NCI-H2171 (cell line): Measurements from ENCODE around the gene SLX4IP.
"Not testable (repeated sequence)": the region's sequence is repeated elsewhere in the genome, so short reads cannot be mapped to it uniquely, and the experiment has no call there.

Experiments
- DNase-seq: peaks from one replicate; lab custom pipeline; 2025; lab: John Stamatoyannopoulos, UW

SLX4IP gene

GRCh38 chr20:10603971-10604864 lies 169.1 kb downstream of the SLX4IP start:
- no peak for DNase-seq

- no peak for DNase-seq
Measured at GRCh38 chr20:10604865-10605440, 169.8 kb downstream of the SLX4IP start.

DNA sequence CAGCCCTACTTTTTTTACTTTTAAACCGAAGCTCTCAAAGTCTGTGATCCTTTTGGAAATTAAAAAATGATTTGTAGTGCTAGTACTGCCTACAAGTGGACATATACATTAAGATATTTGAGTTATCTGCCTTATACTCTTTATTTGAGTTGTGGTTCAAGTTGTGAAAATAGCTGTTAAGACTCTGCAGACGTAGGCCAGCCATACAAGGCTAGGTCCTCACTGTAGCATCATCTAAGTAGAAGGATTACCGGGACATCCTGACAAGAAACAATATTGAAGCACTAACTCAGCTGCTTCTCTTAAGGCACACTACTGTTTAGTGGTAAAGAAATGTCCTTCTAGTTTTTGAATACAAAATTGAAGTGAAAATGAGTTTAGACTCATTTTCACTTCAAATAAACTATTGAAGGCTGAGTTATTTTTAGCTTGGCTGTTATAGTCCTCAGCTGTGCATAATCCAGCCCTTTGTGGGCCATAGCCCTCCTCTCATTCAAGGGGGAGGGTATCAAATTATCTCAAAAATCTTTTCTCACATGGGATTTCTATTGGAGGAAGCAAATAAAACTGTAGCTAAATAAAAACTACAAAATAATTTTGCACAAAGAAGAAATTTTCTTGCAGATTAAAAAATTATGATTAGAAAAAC lies 170.6 kb downstream of the SLX4IP start:
- DNase-seq: no peak

DNA sequence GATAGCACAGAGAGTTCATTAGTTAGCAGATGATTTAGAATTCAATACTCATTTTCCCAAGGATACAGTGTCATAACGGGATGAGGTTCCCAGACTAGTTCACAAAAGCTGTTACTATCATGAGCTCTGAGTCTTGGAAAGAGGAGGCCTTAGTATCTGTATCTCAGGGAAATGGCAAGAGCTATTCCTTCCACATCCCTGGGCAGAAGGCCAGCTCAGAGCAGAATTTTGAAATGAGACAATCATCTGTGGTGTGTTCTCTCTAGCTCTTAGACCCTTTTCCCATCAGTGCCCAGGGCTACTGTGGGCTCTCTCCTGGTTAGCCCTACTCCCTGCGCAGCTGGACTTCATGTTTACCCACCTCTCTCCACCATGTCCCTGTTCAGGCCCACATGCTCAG lies 174.2 kb downstream of the SLX4IP start:
- DNase-seq: no peak

DNA sequence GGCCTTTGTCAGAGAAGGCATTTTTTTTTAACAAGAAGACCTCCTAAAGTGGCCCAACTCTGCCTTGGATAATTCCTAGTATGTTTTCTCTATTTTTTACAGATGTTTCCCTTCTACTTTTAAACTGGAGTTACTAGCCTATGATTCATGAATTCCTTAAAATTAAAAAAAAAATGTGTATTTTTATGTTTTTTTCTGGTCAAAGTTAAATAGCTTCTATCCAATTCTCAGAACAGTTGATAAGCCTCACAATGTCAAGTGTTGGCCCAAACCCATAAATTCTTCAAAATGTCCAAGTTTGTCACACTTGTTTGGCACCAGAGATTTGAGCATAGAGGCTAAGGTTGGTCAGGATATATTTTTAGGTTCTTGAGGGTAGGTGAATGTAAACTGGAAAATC lies 174.7 kb downstream of the SLX4IP start:
- no peak for DNase-seq

DNA sequence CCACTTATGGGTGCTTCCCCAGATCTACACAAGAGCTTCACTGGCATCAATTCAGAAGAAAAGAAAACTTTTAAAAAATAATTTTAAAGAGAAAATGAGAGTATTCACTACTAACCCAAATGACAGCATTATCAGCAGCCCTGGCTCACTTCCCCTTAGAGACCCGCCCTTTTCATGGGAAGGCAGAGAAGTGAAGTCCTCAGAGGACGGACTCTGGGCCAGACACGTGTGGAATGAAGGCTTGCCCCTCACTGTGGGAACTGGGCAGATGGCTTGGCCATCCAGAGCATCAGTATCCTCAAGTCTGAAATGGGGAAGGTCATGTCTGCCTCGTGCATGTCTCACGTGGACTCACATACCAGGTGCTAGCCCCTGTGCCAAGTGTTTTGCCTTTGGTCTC lies 175.1 kb downstream of the SLX4IP start:
- no peak for DNase-seq

DNA sequence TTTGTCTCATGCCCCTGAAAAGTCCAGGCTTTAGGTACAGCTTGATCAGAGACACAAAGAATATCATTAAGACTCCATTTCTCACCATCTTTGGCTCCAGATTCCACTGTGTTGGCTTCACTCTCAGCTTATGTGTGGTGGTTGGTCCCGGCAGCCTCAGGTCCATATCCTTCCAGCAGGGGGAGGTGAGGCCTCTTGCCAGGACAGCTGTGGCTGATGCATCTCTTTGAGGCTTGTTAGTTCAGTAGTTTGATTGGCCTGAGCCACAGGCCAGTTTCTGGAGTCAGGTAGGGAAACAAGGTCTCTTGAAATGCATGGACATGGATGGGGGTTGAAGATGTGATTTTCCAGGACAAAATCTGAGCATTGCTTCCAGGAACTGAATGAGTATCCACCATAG lies 176.3 kb downstream of the SLX4IP start:
- no peak for DNase-seq

DNA sequence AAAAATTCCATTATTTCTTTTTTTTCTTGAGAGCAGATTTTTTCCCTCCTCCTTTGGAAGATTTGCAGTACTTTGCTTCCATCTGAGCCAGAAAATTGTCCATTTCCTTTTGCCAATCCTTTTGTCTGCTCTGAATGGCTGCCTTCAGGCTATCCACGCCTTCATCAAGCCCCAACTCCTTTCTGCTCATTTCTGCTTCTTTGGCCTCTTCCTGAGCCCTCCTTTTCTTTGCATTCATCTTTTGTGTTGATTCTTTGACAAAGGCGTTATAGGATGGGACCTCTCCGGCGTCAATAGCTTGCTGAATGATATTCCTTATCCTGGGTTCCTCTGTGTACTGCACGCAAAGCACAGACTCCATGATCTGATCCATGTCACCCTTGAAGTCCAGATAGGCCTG lies 178.3 kb downstream of the SLX4IP start:
- not testable (repeated sequence) for DNase-seq

DNA sequence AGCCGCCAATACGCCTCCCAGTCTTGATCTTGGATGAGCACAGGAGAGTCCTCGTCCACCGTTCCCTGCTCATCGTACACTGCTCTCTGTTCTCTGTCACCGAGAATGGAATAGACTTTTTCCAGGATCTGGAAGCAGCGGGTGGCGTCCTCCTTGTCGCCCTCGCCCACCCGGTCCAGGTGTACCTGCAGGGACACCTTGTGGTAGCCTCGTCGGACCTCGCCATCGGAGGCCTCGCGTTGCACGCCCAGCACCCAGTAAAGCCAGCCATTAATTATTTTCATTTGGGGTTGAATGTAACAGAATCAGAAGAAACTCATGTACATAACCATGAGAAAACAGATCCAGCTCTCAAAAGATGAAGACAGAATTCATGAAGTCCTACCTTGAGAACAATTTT lies 178.8 kb downstream of the SLX4IP start:
- no peak for DNase-seq

GRCh38 chr20:10616212-10616611 lies 181.1 kb downstream of the SLX4IP start:
- DNase-seq: no peak

DNA sequence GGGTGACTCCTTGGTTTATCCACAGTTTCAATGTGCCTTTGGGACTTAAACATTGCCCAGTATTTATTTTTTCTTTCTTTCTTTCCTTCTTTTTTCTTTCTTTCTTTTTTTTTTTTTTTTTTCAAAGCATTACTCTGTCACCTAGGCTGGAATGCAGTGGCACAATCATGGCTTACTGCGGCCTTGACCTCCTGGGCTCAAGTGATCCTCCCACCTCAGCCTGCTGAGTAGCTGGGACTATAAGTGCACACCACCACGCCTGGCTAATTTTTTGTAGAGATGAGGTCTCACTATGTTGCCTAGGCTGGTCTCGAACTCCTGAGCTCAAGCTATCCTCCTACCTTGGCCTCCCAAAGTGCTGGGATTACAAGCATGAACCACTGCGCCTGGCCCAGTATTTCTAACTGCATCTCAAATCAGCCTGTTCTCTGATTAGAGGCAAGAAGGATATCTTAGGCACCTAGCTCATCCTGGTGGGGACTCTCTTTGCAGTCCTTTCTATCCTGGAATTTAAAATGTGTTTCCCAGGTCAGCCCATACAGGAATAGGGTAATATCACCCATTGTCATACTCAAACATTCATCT lies 182.5 kb downstream of the SLX4IP start:
- DNase-seq: not testable (repeated sequence)

DNA sequence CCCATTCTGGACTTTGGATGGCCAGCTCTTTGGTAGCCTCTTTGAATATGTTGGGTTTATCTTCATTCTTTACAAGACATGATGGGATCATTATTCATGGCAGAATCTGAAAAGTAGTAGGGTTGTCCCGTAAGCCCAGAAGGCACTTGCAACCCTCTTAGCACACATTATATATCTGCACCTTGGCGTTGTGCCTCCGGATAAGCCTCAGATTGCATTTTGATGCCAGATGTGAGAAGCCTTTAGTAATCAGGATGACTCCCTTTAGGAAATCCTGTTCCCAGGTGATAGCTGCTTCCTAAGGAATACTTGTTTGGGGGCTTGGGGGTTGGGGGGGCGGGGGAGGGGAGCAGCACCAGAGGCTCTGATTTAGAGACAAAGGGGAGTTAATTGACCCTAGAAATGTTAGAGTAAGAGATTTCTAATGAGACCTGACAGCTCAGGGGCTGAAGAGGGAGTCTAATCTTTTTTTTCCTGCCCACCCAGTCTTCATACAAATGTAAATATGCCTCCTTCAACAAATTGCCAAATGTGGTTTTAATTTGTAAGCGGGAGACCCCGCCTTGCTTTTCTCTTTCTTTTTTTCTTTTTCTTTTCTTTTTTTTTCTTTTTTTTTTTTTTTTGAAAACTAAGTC lies 183.6 kb downstream of the SLX4IP start:
- no peak for DNase-seq

DNA sequence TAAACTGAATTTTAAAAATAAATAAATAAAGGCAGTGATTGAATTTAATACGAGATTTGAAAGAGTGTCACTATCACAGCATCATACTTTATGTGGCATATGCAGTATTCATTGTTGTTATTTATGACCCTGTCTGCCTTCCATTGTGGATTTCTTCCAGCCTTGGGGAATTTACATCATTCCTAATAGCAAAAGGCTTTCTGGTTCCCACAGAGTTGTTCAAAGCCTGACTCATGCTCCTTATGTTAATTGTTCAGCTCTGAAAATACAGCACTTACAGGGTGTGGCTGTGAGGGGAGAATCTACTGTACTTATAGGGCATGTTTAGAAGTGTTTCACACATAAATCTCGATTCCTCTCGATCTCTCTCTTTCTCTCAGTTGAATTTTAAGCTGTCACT lies 184.3 kb downstream of the SLX4IP start:
- no peak for DNase-seq

DNA sequence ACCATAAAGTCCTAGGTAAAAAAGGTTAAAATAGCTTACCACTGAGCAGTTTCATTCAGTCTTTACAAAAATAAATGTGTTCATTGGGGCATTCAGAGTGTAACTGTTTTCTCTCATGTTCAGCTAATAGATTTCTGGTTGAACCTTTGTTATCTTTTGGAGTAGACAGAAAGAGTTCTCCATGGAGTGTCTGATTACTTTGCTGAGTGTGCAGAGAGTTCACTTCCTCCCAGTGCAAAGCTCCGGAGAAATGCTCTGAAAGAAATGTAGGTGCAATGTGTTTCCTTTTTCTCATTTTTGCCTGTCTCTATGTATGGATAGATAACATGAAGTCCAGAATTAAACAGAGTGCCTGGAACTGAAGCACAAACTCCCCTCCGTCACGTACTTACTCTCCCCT lies 186.0 kb downstream of the SLX4IP start:
- no peak for DNase-seq

- DNase-seq: no peak
Measured at GRCh38 chr20:10622657-10623418, 187.7 kb downstream of the SLX4IP start.

- no peak for DNase-seq
Measured at GRCh38 chr20:10625641-10626040, 190.5 kb downstream of the SLX4IP start.

DNA sequence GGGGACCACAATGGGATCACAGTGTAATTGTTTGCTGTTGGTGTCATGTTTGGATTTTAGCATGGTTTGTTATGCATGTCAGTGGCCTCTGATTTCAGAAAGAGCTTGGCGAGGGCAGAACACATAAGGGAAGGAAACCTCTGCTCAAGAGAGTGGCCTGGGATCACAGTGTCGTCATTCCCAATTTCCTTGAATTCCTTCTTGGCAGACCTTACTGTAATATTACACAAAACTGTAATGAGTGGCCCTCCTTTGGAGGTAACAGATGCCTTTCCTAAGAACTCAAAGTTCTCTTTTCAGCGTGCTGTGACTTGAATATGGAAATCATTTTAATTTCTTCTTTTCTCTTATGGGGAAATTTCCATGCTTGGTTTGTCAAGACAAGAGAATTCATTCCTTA lies 191.8 kb downstream of the SLX4IP start:
- DNase-seq: no peak

DNA sequence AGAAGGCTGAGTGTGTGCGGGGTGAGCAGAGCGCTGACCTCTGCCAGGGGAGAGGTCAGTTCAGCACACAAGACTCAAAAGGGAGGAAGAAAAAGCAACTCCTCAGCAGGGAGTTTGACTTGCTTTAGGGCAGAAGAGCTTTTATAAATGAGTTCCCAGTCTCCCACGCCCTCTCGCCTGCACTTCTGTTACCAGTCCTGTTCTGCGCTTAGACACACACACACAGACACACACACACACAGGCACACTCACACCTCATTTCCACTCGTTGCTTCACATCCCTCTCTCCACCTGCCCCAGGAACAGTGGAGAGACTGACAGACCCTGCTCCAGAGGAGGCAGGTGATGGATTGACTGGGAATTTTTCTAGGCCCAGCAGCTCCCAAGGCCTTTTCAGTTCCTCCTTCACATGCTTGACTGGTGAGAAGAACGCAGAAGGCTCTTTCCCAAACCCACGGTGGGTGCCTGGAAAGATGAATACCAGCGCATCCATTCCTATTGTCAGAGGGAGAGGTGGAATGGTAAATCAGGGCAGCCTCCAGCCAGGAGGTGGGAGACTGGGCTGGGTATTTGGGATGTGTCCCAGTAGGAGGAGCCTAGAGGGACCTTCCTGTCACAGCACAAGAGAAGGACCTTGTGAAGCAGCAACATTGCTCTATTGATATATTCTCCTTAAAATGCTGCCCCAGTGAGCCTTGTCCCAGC lies 195.0 kb downstream of the SLX4IP start:
- no peak for DNase-seq

DNA sequence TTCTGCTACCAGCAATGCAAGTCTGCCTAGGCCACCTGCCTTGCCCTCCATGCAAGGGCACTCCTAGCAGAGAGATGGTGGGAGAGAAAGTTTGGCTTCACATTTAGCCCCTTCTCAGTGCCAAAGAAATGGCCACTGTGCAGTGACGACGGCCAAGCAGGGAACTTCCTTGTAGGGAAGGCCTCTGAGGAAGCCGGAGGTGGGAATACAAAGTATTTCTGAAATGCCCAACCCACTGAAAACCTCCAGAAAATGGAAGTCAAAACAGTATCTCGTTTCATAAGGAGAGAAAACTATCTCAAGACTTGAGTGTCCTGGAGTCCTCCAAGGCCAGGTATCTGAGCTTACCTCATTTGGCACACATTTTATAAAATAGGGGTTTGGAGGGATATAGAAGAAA lies 196.0 kb downstream of the SLX4IP start:
- no peak for DNase-seq

DNA sequence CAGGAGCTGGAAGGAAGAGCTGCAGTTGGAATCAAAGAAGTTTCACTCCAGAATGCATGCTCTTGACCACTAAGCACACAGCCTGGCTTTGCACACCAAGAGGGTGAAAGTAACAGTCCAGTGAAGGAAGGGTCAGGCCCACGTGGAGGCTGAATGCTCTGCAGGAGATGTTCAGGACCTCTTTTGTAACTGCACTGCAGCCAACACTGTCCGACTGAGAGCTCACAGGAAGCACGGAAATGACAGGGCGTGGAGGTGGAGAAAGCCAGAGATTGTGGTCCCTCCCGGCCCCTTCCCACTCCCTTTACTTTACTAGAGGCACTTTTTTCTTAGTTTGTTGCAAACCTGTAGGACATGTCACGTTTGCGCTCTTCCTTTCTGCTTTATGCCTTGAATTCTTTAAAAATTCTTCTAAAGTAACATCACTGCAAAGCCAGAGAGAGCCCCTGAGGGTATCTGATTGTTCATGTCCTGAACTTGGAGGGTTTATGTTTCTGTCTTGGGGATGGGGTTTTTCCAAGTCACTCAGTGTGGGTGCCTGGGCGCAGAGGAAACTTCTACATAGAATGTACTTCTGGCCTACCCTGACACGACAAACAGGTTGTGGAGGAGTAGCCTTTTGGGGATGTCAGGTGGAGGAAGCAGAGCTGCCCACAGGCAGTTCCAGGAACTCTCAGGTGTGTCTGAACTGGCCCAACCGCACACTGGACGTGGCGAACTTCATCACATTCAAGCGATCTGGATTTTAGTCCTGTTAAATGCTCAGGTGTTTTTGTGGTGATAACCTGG lies 197.8 kb downstream of the SLX4IP start:
- DNase-seq: no peak
